Measurements from ENCODE around the gene TRIM6.

Gene TRIM6

DNA sequence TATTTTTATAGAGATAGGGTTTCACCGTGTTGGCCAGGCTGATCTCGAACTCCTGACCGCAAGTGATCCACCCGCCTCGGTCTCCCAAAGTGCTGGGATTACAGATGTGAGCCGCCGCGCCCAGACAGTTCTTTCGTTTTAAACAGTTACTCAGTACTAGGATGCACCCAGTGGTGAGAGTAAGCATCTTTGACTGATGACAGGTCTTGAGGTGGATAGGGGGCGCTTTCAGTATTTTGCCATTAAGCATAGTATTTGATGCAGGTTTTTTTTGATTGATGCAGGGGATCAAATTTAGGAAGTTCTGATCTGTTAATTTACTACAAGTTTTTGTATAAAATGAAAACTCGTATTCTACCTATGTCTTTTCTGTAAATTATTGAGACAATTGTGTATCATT, 15.2 kb downstream of the TRIM6 start:
- no peak for DNase-seq (ENCODE audit: low read depth in 1 of 2, low spot score in 1 of 2)
- TF ChIP-seq JUND (IDR thresholded peaks at IDR 0.05; ENCODE audit: low read depth): no peak
- in situ Hi-C loops (cut with HindIII; ENCODE audit: low pct_unique_long_range_greater_than_20kb, low sequenced_read_pairs): no loop called here

DNA sequence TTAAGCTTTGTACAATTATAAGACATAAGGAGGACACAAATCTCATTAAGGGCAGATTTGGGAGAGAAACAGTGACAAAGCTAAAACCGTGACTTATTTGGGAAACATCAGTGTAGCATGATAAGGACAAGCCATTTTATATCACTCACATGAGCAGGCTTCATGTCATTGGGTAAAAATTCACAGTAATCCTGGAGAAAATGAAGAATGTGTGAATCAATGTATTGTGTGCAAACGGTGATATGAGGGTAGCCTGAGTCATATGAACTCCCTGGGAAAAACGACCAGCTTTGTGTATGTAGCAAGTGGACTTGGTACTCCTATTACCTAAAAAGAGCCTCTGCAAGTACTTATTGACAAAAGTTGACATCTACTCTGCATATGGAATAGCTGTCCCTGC, 22.4 kb downstream of the TRIM6 start:
- DNase-seq (ENCODE audit: low read depth in 1 of 2, low spot score in 1 of 2): no peak
- in situ Hi-C loops (cut with HindIII; ENCODE audit: low pct_unique_long_range_greater_than_20kb, low sequenced_read_pairs): no loop called here
- no peak for TF ChIP-seq JUND (IDR thresholded peaks at IDR 0.05; ENCODE audit: low read depth)

DNA sequence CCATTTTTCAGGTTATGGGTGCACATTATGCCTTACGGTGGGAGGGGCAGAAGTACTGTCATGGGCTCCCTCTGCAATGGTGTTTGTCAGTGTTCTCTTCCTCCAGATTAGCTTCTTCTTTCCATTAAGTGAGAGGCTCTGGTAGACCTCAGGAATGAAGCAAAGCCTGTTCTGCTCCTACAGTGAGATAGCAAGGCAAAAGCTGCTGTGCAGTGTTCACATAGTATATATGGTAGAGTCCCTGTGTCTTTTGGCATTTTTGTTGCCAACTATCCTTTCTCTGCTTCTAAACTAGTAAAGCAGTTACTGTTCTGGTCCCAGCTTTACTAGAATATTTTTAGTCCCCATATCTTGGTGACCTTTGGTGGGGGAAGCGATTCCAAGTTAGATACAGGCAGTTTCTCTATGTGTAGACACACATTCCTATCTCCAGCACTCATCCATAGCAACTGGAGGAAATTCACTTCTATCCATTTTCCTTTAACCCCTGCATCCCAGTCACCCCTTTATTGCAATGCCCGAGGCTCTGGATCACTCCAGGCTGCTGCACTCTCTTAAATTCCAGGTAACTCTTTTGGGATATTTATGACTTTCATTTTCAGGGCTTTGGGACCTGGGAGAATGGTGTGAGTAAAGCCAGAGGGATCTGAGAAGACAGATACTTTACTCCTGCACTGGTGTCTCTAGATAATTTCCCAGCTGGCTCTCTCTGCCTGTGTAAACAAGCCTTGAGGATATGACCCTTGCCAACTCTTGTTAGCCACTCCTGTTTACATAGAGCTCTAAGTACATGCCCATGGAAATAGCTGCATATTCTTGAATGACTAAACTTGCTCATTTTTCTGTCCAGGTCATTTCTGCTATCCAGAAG, 24.4 kb downstream of the TRIM6 start:
- peak in 1 of 2 experiments; percentile 70 for DNase-seq (ENCODE audit: low read depth in 1 of 2, low spot score in 1 of 2)
- in situ Hi-C loops (cut with HindIII; ENCODE audit: low pct_unique_long_range_greater_than_20kb, low sequenced_read_pairs): no loop called here
- TF ChIP-seq JUND (IDR thresholded peaks at IDR 0.05; ENCODE audit: low read depth): no peak

DNA sequence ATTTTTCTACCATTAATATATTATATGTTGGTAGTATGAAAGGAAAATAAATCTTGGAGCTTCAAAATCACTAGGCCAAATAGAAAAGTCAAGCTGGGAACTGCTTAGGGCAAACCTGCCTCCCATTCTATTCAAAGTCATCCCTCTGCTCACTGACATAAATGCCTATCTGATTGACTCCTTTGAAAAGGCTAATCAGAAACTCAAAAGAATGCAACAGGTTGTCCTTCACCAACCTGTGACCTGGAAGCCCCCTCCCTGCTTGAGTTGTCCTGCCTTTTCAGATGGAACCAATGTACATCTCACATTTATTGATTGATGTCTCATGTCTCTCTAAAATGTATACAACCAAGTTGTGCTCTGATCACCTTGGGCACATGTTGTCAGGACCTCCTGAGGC, 25.1 kb downstream of the TRIM6 start:
- in situ Hi-C loops (cut with HindIII; ENCODE audit: low pct_unique_long_range_greater_than_20kb, low sequenced_read_pairs): no loop called here
- TF ChIP-seq JUND (IDR thresholded peaks at IDR 0.05; ENCODE audit: low read depth): no peak
- DNase-seq (ENCODE audit: low read depth in 1 of 2, low spot score in 1 of 2): no peak

DNA sequence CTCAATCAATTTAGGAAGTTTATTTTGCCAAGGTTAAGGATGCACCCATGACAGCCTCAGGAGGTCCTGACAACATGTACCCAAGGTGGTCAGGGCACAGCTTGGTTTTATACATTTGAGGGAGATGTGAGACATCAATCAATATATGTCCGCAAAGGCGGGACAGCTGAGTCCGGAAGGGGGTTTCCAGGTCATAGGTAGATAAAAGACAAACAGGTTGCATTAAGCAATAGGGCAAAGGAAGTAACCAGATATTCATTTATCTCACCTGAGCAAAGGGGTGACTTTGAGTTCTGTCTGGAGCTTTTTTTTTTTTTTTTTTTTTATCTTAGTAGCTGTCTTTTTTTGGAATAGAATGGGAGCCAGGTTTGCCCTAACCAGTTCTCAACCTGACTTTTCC, 26.4 kb downstream of the TRIM6 start:
- in situ Hi-C loops (cut with HindIII; ENCODE audit: low pct_unique_long_range_greater_than_20kb, low sequenced_read_pairs): no loop called here
- no peak for DNase-seq (ENCODE audit: low read depth in 1 of 2, low spot score in 1 of 2)
- no peak for TF ChIP-seq JUND (IDR thresholded peaks at IDR 0.05; ENCODE audit: low read depth)

DNA sequence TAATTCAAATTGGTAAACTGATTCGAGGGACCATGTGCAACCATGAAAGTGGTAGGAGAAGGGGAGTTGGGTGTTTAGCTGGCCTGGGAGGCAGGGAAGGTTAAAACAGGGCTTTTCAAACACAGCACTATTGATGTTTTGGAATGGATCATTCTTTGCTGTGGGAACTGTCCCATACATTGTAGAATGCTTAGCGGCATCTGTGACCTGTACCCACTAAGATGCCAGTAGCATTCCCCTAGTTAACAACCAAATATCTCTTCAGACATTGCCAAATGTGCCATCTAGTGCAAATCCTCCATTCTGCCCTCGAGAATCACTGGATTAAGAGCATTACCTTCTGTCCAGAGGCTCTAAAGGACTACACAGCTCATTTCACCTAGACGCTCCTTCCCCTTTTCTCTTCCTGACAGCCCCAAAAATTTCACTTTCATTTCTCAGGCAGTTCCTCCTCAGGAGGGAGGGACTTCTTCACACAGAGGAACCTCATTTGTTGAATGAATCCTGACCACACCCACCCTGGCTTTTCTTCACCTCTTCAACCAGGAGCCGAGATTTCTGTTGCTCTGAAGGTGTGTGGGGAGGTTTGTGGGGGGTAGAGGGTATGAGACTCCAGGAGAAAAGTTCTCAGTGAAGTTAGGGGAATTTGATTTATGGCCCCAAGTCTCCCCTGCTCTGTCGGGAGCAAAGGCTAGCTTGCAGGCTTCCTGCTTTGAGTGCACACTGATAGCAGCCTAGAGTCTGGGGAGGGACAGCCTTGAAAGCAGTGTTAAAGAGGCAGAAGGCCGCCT, 28.2 kb downstream of the TRIM6 start, which contains the start of gene TRIM34:
Gene TRIM34, plus strand, starts transcription at position 513 of the 791 bp plus-strand sequence. CDS start 7,331 bp downstream, outside the sequence.
- TF ChIP-seq JUND (IDR thresholded peaks at IDR 0.05; ENCODE audit: low read depth): no peak
- in situ Hi-C loops (cut with HindIII; ENCODE audit: low pct_unique_long_range_greater_than_20kb, low sequenced_read_pairs): no loop called here
- DNase-seq (ENCODE audit: low read depth in 1 of 2, low spot score in 1 of 2): peak; percentile 72 to 77

DNA sequence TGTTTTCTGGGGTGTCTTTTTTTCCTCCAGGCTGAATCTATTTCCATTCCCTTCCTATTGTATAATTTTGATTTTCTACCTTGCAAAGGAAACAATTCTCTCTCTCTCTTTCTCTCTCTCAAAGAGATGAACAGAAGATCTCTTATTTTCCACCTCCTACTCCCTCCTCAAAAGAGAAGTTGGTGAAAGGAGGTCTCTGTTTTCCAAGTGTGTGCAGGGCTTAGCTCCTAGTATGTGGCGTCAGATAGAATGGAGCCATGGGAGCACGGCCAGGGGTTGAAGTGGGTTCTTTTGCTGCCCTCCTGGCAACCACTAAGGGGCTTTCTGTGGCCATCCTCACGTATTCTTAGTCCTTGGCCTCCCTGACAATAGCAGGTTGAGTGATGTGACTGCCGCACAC, 28.8 kb downstream of the TRIM6 start:
- DNase-seq (ENCODE audit: low read depth in 1 of 2, low spot score in 1 of 2): no peak
- TF ChIP-seq JUND (IDR thresholded peaks at IDR 0.05; ENCODE audit: low read depth): no peak
- in situ Hi-C loops (cut with HindIII; ENCODE audit: low pct_unique_long_range_greater_than_20kb, low sequenced_read_pairs): no loop called here

DNA sequence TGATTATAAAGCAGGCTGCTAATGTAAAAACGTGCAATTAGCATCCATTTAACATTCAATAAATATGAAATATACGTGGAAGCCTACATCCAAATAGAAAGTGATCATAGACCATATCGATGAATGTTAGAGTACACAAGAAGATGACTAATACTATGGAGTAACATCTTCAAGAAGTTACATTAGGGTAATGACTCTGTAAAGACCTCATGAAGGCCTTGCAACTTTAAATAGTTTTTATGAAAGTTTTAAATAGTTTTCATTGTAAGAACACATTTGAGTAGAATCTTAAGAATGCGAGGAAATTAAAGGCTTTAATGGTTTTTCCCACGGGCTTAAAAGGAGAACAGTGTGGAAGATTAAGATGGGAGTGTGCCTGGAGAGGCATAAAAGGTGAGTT, 29.8 kb downstream of the TRIM6 start:
- in situ Hi-C loops (cut with HindIII; ENCODE audit: low pct_unique_long_range_greater_than_20kb, low sequenced_read_pairs): no loop called here
- TF ChIP-seq JUND (IDR thresholded peaks at IDR 0.05; ENCODE audit: low read depth): no peak
- DNase-seq (ENCODE audit: low read depth in 1 of 2, low spot score in 1 of 2): no peak

DNA sequence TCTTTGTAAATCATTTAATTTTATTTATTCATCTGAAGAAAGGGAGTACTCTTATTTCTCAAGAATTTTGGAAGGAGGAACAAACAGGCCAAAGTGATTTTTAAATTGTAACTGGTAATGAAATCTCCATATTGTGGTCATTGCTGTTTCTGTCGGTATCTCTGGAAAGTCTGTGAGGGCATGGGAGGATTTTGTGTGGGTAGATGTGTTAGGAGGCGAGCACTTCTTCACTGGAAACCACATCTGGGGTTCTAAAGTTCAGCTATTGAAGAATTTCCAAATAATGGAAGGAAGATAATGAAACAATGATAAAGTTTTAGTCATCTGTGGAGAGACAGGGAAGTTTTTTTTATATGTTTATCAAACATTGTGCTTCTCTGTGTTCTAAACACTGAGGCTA, 35.0 kb downstream of the TRIM6 start:
- no peak for TF ChIP-seq JUND (IDR thresholded peaks at IDR 0.05; ENCODE audit: low read depth)
- in situ Hi-C loops (cut with HindIII; ENCODE audit: low pct_unique_long_range_greater_than_20kb, low sequenced_read_pairs): no loop called here
- DNase-seq (ENCODE audit: low read depth in 1 of 2, low spot score in 1 of 2): no peak

DNA sequence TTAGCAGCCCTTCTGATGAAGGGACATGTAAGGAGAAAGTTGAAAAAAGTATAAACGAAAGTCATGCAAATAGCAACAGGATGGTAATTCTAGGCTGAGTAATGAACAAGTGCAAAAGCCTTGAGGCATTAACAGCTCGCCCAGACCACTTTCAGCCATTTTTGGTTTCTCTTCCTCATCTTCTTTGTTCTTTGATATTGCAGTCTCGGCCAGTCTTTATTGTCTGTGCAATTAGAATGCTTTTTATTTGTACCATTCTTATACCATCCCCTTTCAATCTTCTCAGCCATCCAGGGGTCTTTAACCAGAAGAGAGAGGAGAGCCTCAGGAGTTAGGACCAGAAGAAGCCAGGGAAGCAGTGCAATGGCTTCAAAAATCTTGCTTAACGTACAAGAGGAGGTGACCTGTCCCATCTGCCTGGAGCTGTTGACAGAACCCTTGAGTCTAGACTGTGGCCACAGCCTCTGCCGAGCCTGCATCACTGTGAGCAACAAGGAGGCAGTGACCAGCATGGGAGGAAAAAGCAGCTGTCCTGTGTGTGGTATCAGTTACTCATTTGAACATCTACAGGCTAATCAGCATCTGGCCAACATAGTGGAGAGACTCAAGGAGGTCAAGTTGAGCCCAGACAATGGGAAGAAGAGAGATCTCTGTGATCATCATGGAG, 35.7 kb downstream of the TRIM6 start:
- no peak for DNase-seq (ENCODE audit: low read depth in 1 of 2, low spot score in 1 of 2)
- in situ Hi-C loops (cut with HindIII; ENCODE audit: low pct_unique_long_range_greater_than_20kb, low sequenced_read_pairs): no loop called here
- no peak for TF ChIP-seq JUND (IDR thresholded peaks at IDR 0.05; ENCODE audit: low read depth)

DNA sequence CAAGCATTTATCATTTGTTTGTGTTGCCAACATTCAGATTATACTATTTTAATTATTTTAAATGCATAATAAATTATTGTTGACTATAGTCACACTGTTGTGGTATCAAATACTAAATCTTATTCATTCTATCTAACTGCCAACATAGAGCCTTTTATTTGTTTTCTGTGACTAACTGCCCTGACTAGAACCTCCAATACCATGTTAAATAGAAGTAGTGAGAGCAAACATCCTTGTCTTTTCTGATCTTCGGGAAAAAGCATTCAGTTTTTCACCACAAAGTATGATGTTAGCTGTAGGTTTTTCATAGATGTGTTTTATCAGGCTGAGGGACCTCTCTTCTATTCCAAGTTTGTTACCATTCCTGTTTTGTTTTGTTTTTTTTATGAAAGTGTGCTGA, 43.5 kb downstream of the TRIM6 start:
- in situ Hi-C loops (cut with HindIII; ENCODE audit: low pct_unique_long_range_greater_than_20kb, low sequenced_read_pairs): no loop called here
- TF ChIP-seq JUND (IDR thresholded peaks at IDR 0.05; ENCODE audit: low read depth): no peak
- no peak for DNase-seq (ENCODE audit: low read depth in 1 of 2, low spot score in 1 of 2)

DNA sequence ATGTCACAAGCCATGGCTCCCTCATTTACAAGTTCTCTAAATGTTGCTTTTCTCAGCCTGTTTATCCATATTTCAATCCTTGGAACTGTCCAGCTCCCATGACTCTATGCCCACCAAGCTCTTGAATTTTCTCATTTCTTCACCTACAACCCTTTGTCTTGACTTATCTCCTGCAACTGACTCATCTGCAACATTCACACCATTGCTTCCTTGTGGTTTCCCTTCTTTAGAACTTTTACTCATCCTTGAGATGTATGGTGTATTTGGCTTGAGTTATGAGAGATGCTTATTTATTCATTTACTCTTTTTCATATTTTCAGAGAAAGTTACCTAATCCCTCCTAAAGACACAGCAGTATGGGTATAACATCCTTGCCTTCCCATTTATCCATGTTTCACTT, 47.1 kb downstream of the TRIM6 start:
- in situ Hi-C loops (cut with HindIII; ENCODE audit: low pct_unique_long_range_greater_than_20kb, low sequenced_read_pairs): no loop called here
- no peak for TF ChIP-seq JUND (IDR thresholded peaks at IDR 0.05; ENCODE audit: low read depth)
- no peak for DNase-seq (ENCODE audit: low read depth in 1 of 2, low spot score in 1 of 2)

DNA sequence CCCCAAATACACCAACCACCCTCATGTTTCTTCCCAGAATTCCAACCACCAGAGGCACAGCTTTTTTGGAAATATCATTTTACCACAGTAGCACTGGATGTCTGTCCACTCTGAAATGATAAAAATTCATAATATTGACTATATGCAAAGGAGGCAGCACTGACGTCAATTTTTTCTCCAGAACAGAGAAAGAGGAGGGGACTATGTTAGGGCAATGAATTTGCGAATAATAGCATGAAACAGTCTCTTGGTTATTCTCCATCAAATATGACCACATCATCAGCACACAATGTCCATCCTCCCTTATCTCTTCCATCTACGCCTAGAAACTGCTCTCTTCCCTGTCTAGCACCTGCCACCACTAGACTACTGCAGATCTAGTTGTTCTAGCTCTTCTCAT, 49.7 kb downstream of the TRIM6 start:
- no peak for DNase-seq (ENCODE audit: low read depth in 1 of 2, low spot score in 1 of 2)
- TF ChIP-seq JUND (IDR thresholded peaks at IDR 0.05; ENCODE audit: low read depth): no peak
- in situ Hi-C loops (cut with HindIII; ENCODE audit: low pct_unique_long_range_greater_than_20kb, low sequenced_read_pairs): no loop called here

Data from T47D (cell line).